GM13977 (cell line): Measurements from ENCODE around the gene SRSF7.

Source experiments
- DNase-seq: peaks from one replicate; pipeline ENCODE4 v3.0.0; 2012; ENCODE audit warnings: low spot score
- in situ Hi-C: fragments of 300-500 bp; cut with MboI; formaldehyde crosslinking; loops from one replicate; pipeline ENCODE4 v1.12.0; 2022; ENCODE audit warnings: low sequenced_read_pairs, low pct_unique_long_range_greater_than_20kb, mixed read lengths, inconsistent platforms; ENCODE audit not compliant: unreplicated experiment
- TF ChIP-seq, protein P1 (sequence below): IDR thresholded peaks from 2 replicates; pipeline ENCODE4 v1.5.1; 2012; ENCODE audit warnings: mild to moderate bottlenecking, control low read depth; ENCODE audit not compliant: insufficient read depth; ENCODE audit errors: extremely low read depth, missing control alignments

Gene SRSF7

DNA sequence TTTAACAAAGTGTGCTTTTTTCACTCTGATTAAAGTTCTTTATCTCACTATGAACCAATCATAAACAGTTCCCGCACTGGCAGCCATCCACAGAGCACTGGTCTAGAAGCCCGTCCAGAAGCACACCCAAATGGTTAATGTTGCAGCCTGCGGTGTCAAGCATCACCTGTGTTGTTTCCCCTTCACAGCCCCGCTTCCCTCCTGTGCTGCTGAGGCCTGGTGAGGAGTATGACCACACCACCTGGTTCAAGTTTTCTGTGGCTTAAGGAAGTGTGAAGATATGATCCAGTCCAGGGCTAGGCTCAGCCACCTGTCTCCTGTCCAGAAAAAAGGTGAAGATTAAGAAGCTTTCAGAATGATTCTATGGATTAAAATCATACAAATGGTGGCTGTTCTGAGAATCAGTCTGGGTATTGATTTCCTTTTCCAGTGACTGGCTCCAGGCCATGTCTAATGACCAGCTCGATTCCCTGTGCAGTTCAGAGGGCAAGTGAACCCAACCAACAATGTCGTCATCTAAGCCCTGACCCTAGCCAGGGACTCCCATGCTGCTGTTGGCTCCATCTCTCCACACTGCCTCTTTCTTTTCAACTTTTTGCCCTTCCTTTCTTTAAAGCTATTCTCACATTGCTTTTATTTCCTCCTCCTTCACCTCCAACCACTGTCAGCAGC lies 17.7 kb downstream of the SRSF7 start:
- in situ Hi-C loops: loop anchor here (10.0 to 25.0 kb wide), 2 partner anchors 149 to 421 kb away; no protein-coding TSS in a partner anchor
- DNase-seq: no peak
- TF ChIP-seq, protein P1, sequence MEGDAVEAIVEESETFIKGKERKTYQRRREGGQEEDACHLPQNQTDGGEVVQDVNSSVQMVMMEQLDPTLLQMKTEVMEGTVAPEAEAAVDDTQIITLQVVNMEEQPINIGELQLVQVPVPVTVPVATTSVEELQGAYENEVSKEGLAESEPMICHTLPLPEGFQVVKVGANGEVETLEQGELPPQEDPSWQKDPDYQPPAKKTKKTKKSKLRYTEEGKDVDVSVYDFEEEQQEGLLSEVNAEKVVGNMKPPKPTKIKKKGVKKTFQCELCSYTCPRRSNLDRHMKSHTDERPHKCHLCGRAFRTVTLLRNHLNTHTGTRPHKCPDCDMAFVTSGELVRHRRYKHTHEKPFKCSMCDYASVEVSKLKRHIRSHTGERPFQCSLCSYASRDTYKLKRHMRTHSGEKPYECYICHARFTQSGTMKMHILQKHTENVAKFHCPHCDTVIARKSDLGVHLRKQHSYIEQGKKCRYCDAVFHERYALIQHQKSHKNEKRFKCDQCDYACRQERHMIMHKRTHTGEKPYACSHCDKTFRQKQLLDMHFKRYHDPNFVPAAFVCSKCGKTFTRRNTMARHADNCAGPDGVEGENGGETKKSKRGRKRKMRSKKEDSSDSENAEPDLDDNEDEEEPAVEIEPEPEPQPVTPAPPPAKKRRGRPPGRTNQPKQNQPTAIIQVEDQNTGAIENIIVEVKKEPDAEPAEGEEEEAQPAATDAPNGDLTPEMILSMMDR: no peak

DNA sequence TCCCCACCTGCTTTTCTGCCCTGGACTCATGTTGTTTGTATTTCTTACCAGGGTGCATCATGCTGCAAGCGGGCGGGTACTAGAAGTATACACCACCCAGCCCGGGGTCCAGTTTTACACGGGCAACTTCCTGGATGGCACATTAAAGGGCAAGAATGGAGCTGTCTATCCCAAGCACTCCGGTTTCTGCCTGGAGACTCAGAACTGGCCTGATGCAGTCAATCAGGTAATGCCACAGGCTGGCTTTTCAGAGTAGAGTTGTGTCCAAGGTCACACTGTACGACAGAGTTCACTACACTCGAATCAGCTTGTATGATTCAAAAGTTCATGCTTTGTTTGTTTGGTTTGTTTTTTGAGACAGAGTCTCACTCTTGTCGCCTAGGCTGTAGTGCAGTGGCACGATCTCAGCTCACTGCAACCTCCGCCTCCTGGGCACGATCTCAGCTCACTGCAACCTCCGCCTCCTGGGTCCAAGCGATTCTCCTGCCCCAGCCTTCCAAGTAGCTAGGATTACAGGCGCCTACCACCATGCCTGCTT lies 19.4 kb downstream of the SRSF7 start:
- in situ Hi-C loops: loop anchor here (10.0 to 25.0 kb wide), 2 partner anchors 147 to 419 kb away; no protein-coding TSS in a partner anchor
- DNase-seq: no peak
- TF ChIP-seq, protein P1: no peak

DNA sequence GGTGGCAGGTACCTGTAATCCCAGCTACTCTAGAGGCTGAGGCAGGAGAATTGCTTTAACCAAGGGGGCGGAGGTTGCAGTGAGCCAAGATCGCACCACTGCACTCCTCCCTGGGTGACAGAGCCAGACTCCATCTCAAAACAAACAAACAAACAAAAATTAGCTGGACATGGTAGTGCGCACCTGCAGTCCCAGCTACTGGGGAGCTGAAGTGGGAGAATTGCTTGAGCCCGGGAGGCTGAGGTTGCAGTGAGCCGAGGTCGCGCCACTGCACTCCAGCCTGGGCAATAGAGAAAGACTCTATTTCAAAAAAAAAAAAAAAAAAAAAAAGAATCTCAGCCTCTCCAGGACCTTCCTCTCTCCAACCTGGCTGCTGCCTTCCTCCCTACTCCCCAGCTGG lies 20.1 kb downstream of the SRSF7 start:
- in situ Hi-C loops: loop anchor here (10.0 to 25.0 kb wide), 2 partner anchors 146 to 419 kb away; no protein-coding TSS in a partner anchor
- TF ChIP-seq, protein P1: no peak
- DNase-seq: no peak

DNA sequence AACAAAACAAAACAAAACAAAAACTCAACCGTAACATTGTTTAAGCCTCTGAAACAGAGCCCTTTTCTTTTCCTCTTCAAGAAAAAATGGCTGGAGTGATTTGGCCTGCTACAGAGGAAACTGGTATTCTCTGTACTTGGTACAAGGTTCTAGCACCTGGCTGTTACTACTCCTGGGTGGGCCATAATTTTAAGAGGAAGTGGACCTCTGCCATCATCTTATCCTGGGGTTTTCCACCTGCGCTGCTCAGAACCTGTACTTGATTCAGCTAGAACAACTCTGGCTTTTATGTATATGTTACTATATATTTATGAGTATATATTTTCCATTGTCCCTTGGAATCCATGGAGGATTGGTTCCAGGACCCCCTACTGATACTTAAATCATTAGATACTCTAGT lies 22.5 kb downstream of the SRSF7 start:
- TF ChIP-seq, protein P1: no peak
- in situ Hi-C loops: loop anchor here (25.0 kb wide), 1 partner anchor 416 kb away; no protein-coding TSS in a partner anchor

DNA sequence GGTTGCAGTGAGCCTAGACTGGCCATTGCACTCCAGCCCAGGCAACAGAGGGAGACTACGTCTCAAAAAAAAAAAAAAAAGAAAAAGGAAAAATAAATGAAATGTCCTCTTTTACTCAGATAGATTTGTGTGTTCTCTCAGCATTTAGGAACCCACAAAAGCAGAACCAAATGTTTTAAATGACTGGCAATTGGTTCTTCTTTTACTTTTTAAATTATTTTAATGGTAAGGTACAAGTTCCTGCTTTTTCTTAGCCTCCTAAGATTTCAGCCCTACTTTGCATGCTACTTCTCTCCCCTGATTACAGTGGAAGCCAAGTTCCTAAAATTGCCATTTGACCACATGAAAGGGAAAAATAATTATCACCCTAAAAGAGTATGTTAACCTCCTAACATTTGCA lies 23.5 kb downstream of the SRSF7 start:
- DNase-seq: no peak
- TF ChIP-seq, protein P1: no peak
- in situ Hi-C loops: loop anchor here (25.0 kb wide), 1 partner anchor 415 kb away; no protein-coding TSS in a partner anchor

More for the DNA sequence above, 22.5 kb downstream of the SRSF7 start:
- no peak for DNase-seq

DNA sequence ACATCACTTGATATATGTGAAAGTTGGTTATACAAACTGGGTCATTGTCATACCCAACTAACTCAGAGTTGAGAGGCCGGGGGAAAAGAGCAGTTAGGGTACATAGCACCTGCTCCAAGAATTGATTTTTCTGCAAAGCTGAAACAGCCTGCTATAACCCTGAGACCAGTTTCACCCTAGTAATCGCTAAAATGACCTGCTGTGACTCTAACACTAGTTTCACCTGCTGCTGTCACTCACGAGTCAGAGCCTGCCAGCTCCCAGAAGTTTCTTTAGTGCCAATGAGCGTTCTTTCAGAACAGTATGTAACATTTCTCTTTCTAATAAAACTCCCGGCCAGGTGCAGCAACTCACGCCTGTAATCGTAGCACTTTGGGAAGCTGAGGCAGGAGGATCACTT lies 28.0 kb downstream of the SRSF7 start:
- peak; percentile 45 for DNase-seq
- TF ChIP-seq, protein P1: no peak
- in situ Hi-C loops: no loop called here
